Gastrocnemius medialis (tissue), 4 donors: ENCODE results near the gene B3GLCT. TPM values are rescaled to one million over a fixed set of nuclear protein-coding genes. Genes with fewer than 3 reads are reported as not detected.

ENCODE experiments used
- ATAC-seq, 2 donors: fragments of 150-250 bp; one replicate each; pipeline ENCODE4 v1.9.1; 2016
- DNase-seq, 2 donors: peaks; one replicate each; pipeline ENCODE4 v3.0.0-alpha.2; 2019
- H3K27ac ChIP-seq, 4 donors: fragments of 200-600 bp; sonication (generic); 1 replicate in 1 of 4; 2 replicates in 3 of 4; pipeline ENCODE4 v1.5.1; 2016 to 2018; ENCODE audit warnings: mild to moderate bottlenecking in 2 of 4, moderate library complexity in 1 of 4
- H3K27me3 ChIP-seq, 3 donors: fragments of 200-600 bp; sonication (generic) in 2 of 3; 1 replicate in 1 of 3; 2 replicates in 2 of 3; pipeline versions ENCODE4 v1.5.1 to v1.6.0; 2016 to 2019; ENCODE audit warnings: mild to moderate bottlenecking in 1 of 3, moderate library complexity in 1 of 3
- H3K36me3 ChIP-seq, 2 donors: fragments of 200-600 bp; sonication (generic) in 1 of 2; one replicate each; pipeline ENCODE4 v1.5.1; 2017 to 2018
- H3K4me1 ChIP-seq, 2 donors: fragments of 200-600 bp; sonication (generic) in 1 of 2; one replicate each; pipeline ENCODE4 v1.5.1; 2016 to 2017; ENCODE audit warnings: mild to moderate bottlenecking in 2 of 2
- H3K4me3 ChIP-seq, 4 donors: fragments of 200-600 bp; sonication (generic) in 3 of 4; 1 replicate in 1 of 4; 2 replicates in 3 of 4; pipeline ENCODE4 v1.5.1; 2016 to 2019; ENCODE audit warnings: mild to moderate bottlenecking in 2 of 4
- H3K9me3 ChIP-seq, 3 donors: fragments of 200-600 bp; sonication (generic) in 2 of 3; 1 replicate in 1 of 3; 2 replicates in 2 of 3; pipeline ENCODE4 v1.5.1; 2016 to 2019
- CTCF ChIP-seq, 5 experiments: fragments of 450-650 bp in 3 of 5; fragments of 200-600 bp in 2 of 5; sonication (generic) in 2 of 5; IDR thresholded peaks in 4 of 5; conservative IDR thresholded peaks in 1 of 5; 1 replicate in 4 of 5; 2 replicates in 1 of 5; pipeline ENCODE4 v1.5.1; 2016 to 2019; ENCODE audit warnings: antibody characterized with exemption in 5 of 5, mild to moderate bottlenecking in 3 of 5, moderate library complexity in 3 of 5
- POLR2A ChIP-seq, 2 donors: fragments of 450-650 bp; IDR thresholded peaks; one replicate each; pipeline ENCODE4 v1.6.1; 2017; ENCODE audit warnings: antibody characterized with exemption in 2 of 2, mild to moderate bottlenecking in 2 of 2, moderate library complexity in 2 of 2
- in situ Hi-C, 4 donors: fragments of 200-750 bp; cut with MboI; loops; one replicate each; pipeline versions ENCODE4 v1.15.0 to v1.8.0; 2017; ENCODE audit warnings: low sequenced_read_pairs in 4 of 4
- intact Hi-C: fragments of 100-400 bp; cut with DNase I; formaldehyde crosslinking; loops from one replicate; pipeline ENCODE4 v1.15.1; 2023; ENCODE audit warnings: low total_unique reads
- total RNA-seq, 4 donors: library from RNA; depleted of rRNA; stranded (reverse); fragments of >200 nt; gene quantifications; one replicate each; pipeline versions ENCODE4 v1.1.0 to v1.2.3, GENCODE V29; 2016

The B3GLCT gene
- total RNA-seq, 4 donors from 2014 or later = 2.4 to 4.8 (median 3.6) TPM

- Histone ChIP-seq H3K36me3 (no peaks in the 10 kb centered on the region), H3K27me3 (no peaks in the 10 kb centered on the region), H3K4me3 (no peak overlapping the region), H3K27ac (no peak overlapping the region), H3K4me1 (no peaks in the 10 kb centered on the region), H3K9me3 (no peaks in the 10 kb centered on the region)
- ATAC-seq (no peak), DNase-seq (no peak)
- in situ Hi-C loops (loop anchor here in 3 of 4 donors (25.0 kb wide), 1 partner anchor 511 kb away; the partner anchor contains the start of gene RXFP2 (in 3 of the 3)), intact Hi-C loops (no loop called here)
- TF ChIP-seq POLR2A (IDR thresholded peaks at IDR 0.05) = no peak
Observed at GRCh38 chr13:31225998-31226675, 26.4 kb downstream of the B3GLCT start.

- Histone ChIP-seq H3K27ac (no peak overlapping the region), H3K9me3 (no peaks in the 10 kb centered on the region), H3K4me1 (no peaks in the 10 kb centered on the region), H3K36me3 (no peaks in the 10 kb centered on the region), H3K4me3 (no peak overlapping the region), H3K27me3 (no peaks in the 10 kb centered on the region)
- no peak for ATAC-seq
- intact Hi-C loops = no loop called here
- no peak for TF ChIP-seq CTCF (IDR thresholded peaks at IDR 0.05 in 4 of 5, conservative IDR thresholded peaks at IDR 0.05 in 1 of 5)
- no peak for TF ChIP-seq POLR2A (IDR thresholded peaks at IDR 0.05)
- DNase-seq = no peak
- in situ Hi-C loops = loop anchor here in 3 of 4 donors (25.0 kb wide), 1 partner anchor 510 kb away; the partner anchor contains the start of gene RXFP2 (in 3 of the 3)
Observed at GRCh38 chr13:31227063-31227462, 27.3 kb downstream of the B3GLCT start.

GRCh38 chr13:31227870-31228269 lies 28.1 kb downstream of the B3GLCT start:
- in situ Hi-C loops (loop anchor here in 3 of 4 donors (25.0 kb wide), 1 partner anchor 509 kb away; the partner anchor contains the start of gene RXFP2 (in 3 of the 3)), intact Hi-C loops (no loop called here)
- no peak for TF ChIP-seq CTCF (IDR thresholded peaks at IDR 0.05 in 4 of 5, conservative IDR thresholded peaks at IDR 0.05 in 1 of 5)
- TF ChIP-seq POLR2A (IDR thresholded peaks at IDR 0.05) = no peak
- Histone ChIP-seq H3K36me3 (no peaks in the 10 kb centered on the region), H3K4me1 (no peaks in the 10 kb centered on the region), H3K27me3 (no peaks in the 10 kb centered on the region), H3K9me3 (no peaks in the 10 kb centered on the region), H3K4me3 (no peak overlapping the region), H3K27ac (no peak overlapping the region)
- ATAC-seq (no peak), DNase-seq (no peak)

GRCh38 chr13:31234729-31235128 lies 35.0 kb downstream of the B3GLCT start:
- intact Hi-C loops (no loop called here), in situ Hi-C loops (loop anchor here (5.0 to 25.0 kb wide), 5 partner anchors 188 to 510 kb away; partner anchors contain the start of gene RXFP2 (in 3 of the 4))
- no peak for TF ChIP-seq CTCF (IDR thresholded peaks at IDR 0.05 in 4 of 5, conservative IDR thresholded peaks at IDR 0.05 in 1 of 5)
- no peak for TF ChIP-seq POLR2A (IDR thresholded peaks at IDR 0.05)
- Histone ChIP-seq H3K4me1 (no peaks in the 10 kb centered on the region), H3K27ac (no peak overlapping the region), H3K27me3 (no peaks in the 10 kb centered on the region), H3K36me3 (no peaks in the 10 kb centered on the region), H3K4me3 (no peak overlapping the region), H3K9me3 (no peaks in the 10 kb centered on the region)
- DNase-seq = no peak
- no peak for ATAC-seq

GRCh38 chr13:31236211-31236786 lies 36.5 kb downstream of the B3GLCT start:
- H3K27me3 ChIP-seq = no peaks in the 10 kb centered on the region
- DNase-seq = no peak
- no peak for ATAC-seq
- no peaks in the 10 kb centered on the region for H3K36me3 ChIP-seq
- no peaks in the 10 kb centered on the region for H3K9me3 ChIP-seq
- TF ChIP-seq POLR2A (IDR thresholded peaks at IDR 0.05) (no peak), CTCF (IDR thresholded peaks at IDR 0.05 in 4 of 5, conservative IDR thresholded peaks at IDR 0.05 in 1 of 5) (peak; percentile 50 to 67 (median 52))
- no peak overlapping the region for H3K27ac ChIP-seq
- intact Hi-C loops = loop anchor here (1.0 kb wide), 1 partner anchor 188 kb away; no protein-coding TSS in a partner anchor
- in situ Hi-C loops = loop anchor here (5.0 to 25.0 kb wide), 4 partner anchors 189 to 509 kb away; partner anchors contain the start of gene RXFP2 (in 3 of the 4)
- H3K4me3 ChIP-seq = no peak overlapping the region
- H3K4me1 ChIP-seq = no peaks in the 10 kb centered on the region
